Sigmoid colon (tissue), 4 donors: ENCODE data around the gene SAT1.

Experiments used
- CTCF ChIP-seq, 4 experiments: fragments of 450-650 bp in 3 of 4; fragments of 200-600 bp in 1 of 4; IDR thresholded peaks; one replicate each; pipeline ENCODE4 v1.5.1; 2016 to 2019; ENCODE audit warnings: antibody characterized with exemption in 4 of 4, mild to moderate bottlenecking in 3 of 4, moderate library complexity in 2 of 4
- EP300 ChIP-seq, 4 donors: sonication (generic); formaldehyde crosslinking; IDR thresholded peaks; one replicate each; pipeline ENCODE4 v1.6.1; 2017; ENCODE audit warnings: antibody characterized with exemption in 4 of 4
- POLR2A ChIP-seq, 2 donors: fragments of 450-650 bp; IDR thresholded peaks; one replicate each; pipeline ENCODE4 v1.6.1; 2016; ENCODE audit warnings: antibody characterized with exemption in 2 of 2, mild to moderate bottlenecking in 2 of 2, moderate library complexity in 2 of 2
- POLR2AphosphoS5 ChIP-seq, 4 donors: sonication (generic); formaldehyde crosslinking; IDR thresholded peaks; one replicate each; pipeline ENCODE4 v1.6.1; 2017; ENCODE audit warnings: antibody characterized with exemption in 4 of 4

- TF ChIP-seq CTCF (IDR thresholded peaks at IDR 0.05): no peak
- no peak for TF ChIP-seq POLR2A (IDR thresholded peaks at IDR 0.05)
- no peak for TF ChIP-seq POLR2AphosphoS5 (IDR thresholded peaks at IDR 0.05)
- no peak for TF ChIP-seq EP300 (IDR thresholded peaks at IDR 0.05)
Observed at GRCh38 chrX:23832721-23833120, 49.7 kb downstream of the SAT1 start.
